GM18517 (cell line): Measurements from ENCODE around the gene BAZ2A.
"Not testable (repeated sequence)": the region's sequence is repeated elsewhere in the genome, so short reads cannot be mapped to it uniquely, and the experiment has no call there.

Experiments
- ATAC-seq: cut with Tn5 transposase; IDR thresholded peaks from one replicate; pipeline ENCODE4 v1.9.1; 2021; ENCODE audit warnings: mild to moderate bottlenecking, moderate library complexity; ENCODE audit not compliant: unreplicated experiment

BAZ2A gene

GRCh38 chr12:56599797-56600196 lies 30.3 kb downstream of the BAZ2A start:
- ATAC-seq, result no peak

DNA sequence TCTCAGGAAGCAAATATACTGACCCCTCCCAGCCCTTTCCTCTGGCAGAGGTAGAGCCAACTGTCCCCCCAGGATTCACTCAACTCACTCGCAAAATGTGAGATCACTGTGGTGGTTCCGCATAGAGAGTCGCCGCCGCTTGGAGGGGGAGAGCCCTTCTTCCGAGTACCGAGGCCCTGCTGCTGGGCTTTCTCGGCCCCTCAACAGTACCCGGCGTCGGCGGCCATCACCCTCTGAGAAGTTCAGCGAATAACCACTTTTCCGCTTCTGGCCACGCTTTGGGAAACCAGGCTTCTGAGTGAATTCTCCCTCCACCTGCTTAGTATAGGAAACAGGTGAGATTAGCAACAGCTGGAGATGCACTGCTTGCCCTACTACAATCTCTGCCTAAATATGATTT lies 31.1 kb downstream of the BAZ2A start:
- no peak for ATAC-seq

DNA sequence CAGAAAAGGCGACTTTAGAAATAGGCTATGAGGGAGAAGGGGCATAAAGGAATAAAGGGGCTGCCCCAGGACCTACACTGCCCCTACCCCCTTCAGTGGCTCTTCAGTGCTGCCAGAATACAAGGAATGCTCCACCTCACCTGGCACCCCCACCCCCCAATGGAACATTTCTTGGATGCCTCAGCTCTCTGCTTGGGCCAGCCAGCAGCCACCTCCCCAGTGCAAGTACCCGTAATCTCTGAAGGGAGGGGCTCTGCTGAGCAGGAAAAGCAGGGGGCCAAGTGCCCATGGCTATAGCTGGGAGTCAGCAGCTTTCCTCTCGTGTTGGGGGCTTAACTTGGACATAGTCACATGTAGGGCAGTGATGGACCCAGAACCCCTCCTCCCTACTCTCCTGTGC lies 33.3 kb downstream of the BAZ2A start:
- no peak for ATAC-seq

GRCh38 chr12:56593909-56594621 lies 36.1 kb downstream of the BAZ2A start:
- ATAC-seq, result no peak

DNA sequence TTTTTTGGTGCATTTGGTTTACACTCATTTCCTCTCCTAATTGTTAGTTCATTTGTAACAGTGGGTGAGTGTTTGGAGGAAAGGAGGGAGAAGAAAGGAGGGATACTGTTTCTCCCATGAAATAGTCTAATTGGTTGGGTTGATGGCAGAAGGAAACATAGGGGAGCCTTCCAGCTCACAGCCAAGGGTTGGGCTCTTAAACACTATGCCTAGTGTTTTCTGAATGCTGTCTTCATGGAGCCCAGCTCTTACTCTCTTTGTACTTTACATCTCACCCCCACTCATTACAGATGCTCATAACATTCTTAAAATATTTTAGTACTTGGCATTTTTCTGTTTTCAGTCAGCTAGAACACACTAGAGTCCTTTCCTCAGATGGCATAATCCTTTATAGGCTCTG lies 38.2 kb downstream of the BAZ2A start:
- no peak for ATAC-seq

GRCh38 chr12:56591126-56591525 lies 39.0 kb downstream of the BAZ2A start:
- no peak for ATAC-seq

- ATAC-seq, result no peak
These were observed 39.8 kb downstream of the BAZ2A start for GRCh38 chr12:56590237-56590830.

DNA sequence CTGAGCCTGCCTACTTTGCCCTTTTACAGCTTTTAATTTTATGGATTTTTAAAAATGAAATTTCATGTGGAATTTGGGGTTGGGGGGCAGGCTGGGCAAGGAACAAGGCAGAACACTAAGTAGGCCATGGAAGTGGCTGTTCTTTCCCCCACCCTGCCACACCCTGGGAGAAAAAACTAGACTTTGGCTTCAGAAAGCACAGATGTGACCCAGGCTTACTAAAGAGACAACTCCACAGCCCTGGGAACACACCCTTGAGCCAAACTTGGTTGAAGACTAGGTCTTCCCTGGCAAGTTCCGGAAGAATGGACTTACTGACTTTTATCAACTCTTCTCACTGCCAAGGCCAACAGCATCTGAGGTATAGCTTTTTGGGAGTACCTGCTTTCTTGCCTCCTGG lies 40.3 kb downstream of the BAZ2A start:
- no peak for ATAC-seq

DNA sequence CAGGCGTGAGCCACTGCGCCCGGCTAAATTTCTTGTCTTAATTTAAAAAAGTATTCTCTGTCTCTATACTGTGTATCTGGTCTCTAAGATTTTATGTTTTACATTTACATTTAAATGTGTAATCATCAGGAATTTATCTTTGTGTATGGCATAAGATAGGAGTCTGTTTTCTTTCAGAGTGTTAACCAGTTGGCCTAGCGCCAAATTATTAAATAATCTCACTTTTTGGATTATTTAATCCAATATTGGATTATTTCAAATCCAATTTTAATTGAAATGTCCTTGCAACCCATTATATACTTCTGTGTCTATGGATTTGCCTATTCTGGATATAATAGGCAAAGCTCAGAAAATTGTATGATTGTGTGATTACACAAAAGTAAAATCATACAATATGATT lies 45.0 kb downstream of the BAZ2A start:
- no peak for ATAC-seq

GRCh38 chr12:56581418-56582145 lies 48.5 kb downstream of the BAZ2A start:
- no peak for ATAC-seq

GRCh38 chr12:56578983-56579546 lies 51.1 kb downstream of the BAZ2A start:
- no peak for ATAC-seq

GRCh38 chr12:56577248-56577647 lies 52.9 kb downstream of the BAZ2A start:
- not testable (repeated sequence) for ATAC-seq

- no peak for ATAC-seq
These were observed 55.9 kb downstream of the BAZ2A start for GRCh38 chr12:56574210-56574609.

DNA sequence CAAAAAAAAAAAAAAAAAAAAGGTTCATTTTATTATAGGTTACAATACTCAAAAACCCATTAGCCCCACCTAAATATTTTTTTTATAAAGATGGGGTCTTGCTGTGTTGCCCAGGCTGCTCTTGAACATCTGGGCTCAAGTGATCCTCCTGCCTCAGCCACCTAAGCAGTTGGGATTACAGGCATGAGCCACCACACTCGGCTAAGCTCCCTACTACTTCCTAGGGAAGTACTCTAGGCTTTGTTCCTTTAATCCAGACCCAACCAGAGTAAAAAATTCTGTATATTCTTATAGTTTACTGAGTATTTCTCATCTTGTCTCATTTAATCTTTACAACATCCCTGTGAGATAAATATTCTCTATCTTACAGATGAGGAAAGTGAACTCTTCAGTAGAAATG lies 57.8 kb downstream of the BAZ2A start:
- ATAC-seq, result no peak

- ATAC-seq, result no peak
These were observed 59.0 kb downstream of the BAZ2A start for GRCh38 chr12:56571121-56571520.

DNA sequence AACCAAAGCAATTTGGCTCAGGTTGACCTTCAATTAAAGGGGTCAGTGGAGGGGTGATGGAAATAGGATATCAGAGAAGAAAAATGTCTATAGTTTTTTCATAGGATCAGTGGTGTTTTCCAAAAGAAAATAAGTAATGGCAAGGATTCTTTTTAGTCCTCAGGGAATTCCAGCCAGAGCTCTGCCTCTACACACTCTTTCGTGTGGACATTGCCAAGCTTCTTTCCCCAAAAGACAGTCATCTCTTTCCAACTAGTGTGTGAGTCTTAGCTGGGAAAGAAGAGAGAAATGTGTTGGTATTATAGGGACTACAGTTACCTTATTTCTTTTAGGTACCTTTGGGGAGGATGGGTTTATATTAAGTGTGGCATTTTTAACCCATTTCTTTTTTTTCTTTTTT lies 62.0 kb downstream of the BAZ2A start:
- no peak for ATAC-seq

- no peak for ATAC-seq
These were observed 64.5 kb downstream of the BAZ2A start for GRCh38 chr12:56565510-56566101.

GRCh38 chr12:56551070-56551469 lies 79.1 kb downstream of the BAZ2A start:
- ATAC-seq, result no peak

- no peak for ATAC-seq
These were observed 83.4 kb downstream of the BAZ2A start for GRCh38 chr12:56546680-56547079.
